Activated CD4-positive, alpha-beta T cell treated with anti-CD3 and anti-CD28 coated beads, Interleukin-10, Interleukin-2, amounts not matched to agents 100 ng/mL and 50 ng/mL, durations not matched to agents 16 hours and 8 hours (primary cell): ENCODE data around the gene ARRB2.

ENCODE experiments used
- DNase-seq: peaks from one replicate; pipeline ENCODE4 v3.0.0-alpha.2; 2020

ARRB2 gene

GRCh38 chr17:4768298-4768697 is 57.9 kb downstream of the ARRB2 start:
- DNase-seq, result no peak

GRCh38 chr17:4769628-4770027 is 59.2 kb downstream of the ARRB2 start:
- DNase-seq, result no peak
